HL-60/S4 treated with phorbol 12-myristate 13-acetate at 8.2 ng/mL for 4 days and 3 days (cell line): ENCODE results near the gene SLAMF1.
"Not testable (repeated sequence)": the region's sequence is repeated elsewhere in the genome, so short reads cannot be mapped to it uniquely, and the experiment has no call there.

Experiments
- in situ Hi-C: fragments of 300-500 bp; cut with MboI; formaldehyde crosslinking; loops from 2 replicates; pipeline ENCODE4 v1.15.0; 2022; ENCODE audit warnings: low sequenced_read_pairs

SLAMF1 gene

GRCh38 chr1:160570840-160571239 lies 76.0 kb downstream of the SLAMF1 start:
- in situ Hi-C loops: no loop called here

GRCh38 chr1:160569806-160570205 lies 77.0 kb downstream of the SLAMF1 start:
- in situ Hi-C loops: no loop called here

- in situ Hi-C loops: no loop called here
These were observed 78.8 kb downstream of the SLAMF1 start for GRCh38 chr1:160567858-160568682.

GRCh38 chr1:160567341-160567740 lies 79.5 kb downstream of the SLAMF1 start:
- in situ Hi-C loops: no loop called here

GRCh38 chr1:160565564-160565963 lies 81.3 kb downstream of the SLAMF1 start:
- in situ Hi-C loops: no loop called here

- in situ Hi-C loops: not testable (repeated sequence)
These were observed 83.6 kb downstream of the SLAMF1 start for GRCh38 chr1:160563230-160563629.

GRCh38 chr1:160562745-160563144 lies 84.1 kb downstream of the SLAMF1 start:
- in situ Hi-C loops: not testable (repeated sequence)

- in situ Hi-C loops: no loop called here
These were observed 86.0 kb downstream of the SLAMF1 start for GRCh38 chr1:160560806-160561205.

GRCh38 chr1:160560045-160560705 lies 86.7 kb downstream of the SLAMF1 start:
- in situ Hi-C loops: no loop called here

- in situ Hi-C loops: not testable (repeated sequence)
These were observed 87.4 kb downstream of the SLAMF1 start for GRCh38 chr1:160559437-160559836.

- in situ Hi-C loops: no loop called here
These were observed 88.0 kb downstream of the SLAMF1 start for GRCh38 chr1:160558660-160559380.
